Fibroblast of skin of right biceps (primary cell): ENCODE results near the gene SSU72.

Source experiments
- DNase-seq: peaks from one replicate; pipeline ENCODE4 v3.0.0-alpha.2; 2013

Gene SSU72

DNA sequence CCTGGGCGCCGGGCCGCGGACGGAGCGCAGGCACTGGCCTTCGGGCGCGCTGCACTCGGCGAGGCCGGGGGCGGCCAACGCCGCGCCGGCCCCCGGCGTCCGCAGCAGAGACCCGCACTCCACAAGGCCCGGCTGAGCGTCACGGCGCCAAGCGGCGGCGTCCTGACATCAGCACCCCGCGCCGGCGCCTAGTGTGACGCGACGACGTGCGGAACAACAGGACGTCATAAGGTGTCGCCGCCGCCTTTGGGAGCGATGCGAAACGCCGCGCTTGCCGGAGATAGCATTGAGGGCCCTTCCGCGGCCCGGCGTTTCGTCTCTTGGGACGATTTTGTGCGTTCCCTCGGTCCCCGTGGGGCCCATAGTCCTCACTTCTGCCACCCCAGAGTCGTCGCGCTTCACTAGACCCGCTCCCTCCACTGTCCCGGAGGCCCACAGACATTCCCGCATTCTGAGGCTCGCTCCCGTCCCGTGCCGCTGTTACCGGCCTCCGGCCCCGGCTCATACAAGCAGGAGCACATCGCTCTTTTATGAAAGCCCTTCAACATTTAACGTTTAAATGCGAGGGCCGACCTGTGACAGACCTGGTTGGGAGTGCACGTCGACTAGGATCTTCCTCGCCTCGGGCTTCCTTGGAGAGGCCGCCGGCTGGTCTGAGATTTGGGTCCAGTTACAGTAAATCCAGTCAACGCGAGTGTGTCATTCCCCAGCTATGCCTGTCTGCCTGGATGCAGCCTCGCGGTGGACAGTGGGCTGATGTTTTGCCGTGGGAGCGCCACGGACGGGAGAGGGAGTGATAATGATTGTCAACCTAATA is at the start of gene SSU72:
Gene SSU72, minus strand, starts transcription at position 143 of the 817 bp plus-strand sequence. CDS start 306 bp downstream, outside the sequence.
- DNase-seq = peak; percentile 95

DNA sequence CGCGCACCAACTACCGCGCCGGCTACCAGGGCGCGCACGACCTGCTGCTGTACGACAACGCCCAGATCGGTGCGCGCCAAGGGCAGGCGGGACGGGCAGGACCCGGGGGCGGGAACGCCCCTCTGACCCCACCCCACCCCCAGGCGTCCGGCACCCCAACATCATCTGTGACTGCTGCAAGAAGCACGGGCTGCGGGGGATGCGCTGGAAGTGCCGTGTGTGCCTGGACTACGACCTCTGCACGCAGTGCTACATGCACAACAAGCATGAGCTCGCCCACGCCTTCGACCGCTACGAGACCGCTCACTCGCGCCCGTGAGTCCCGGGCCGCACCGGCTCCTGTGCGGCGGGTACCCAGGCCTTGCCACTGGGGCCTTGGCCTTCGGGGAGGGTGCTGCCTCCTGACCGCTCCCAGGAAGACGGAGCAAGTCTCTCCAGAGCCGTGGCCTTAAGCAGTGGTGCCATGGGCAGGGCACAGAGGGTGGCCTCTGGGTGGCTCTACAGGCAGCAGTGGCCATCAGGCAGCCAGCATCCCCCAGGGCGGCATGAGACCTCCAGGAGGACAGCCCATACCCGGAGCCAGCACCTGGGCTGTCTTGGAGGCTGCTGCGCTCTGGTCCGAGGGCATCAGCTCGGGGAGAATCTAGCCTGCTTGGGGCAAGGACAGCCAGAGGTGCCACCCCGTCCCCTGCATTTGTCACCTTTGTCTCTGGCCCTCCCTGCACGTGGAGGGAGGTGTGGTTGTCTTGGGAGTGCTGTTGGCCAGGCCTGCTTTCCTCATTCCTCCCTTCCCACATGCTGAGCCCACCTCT is 49.2 kb upstream of the SSU72 start:
- no peak for DNase-seq

DNA sequence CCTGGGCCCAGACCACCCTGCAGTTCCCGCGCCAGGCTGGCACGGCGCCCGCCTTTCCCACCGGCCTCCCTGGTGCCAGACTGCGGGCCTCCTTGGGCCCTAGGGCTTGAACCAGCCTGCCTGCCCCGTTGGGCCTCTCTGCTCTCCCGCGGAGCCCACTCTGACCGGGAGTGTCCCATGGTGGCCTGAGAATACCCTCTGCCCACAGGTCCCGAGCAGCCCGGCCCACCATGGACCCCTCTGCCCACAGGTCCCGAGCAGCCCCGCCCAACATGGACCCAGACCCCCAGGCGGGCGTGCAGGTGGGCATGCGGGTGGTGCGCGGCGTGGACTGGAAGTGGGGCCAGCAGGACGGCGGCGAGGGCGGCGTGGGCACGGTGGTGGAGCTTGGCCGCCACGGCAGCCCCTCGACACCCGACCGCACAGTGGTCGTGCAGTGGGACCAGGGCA is 48.5 kb upstream of the SSU72 start:
- DNase-seq = no peak

DNA sequence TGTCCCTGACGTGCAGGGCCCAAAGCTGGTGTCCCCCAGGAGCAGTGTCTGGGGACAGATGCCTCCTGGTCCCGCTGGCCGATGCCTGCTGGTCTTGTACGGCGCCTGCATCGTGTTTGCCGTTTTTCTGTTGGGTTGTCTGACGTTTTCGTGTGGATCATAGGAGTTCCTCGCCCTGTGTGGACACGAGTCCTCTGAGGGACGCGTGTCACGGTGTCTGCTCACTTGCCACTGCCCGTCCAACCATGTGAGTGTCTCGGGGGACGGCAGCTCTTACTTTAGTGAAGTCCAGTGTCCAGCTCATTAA is 48.1 kb upstream of the SSU72 start:
- no peak for DNase-seq

DNA sequence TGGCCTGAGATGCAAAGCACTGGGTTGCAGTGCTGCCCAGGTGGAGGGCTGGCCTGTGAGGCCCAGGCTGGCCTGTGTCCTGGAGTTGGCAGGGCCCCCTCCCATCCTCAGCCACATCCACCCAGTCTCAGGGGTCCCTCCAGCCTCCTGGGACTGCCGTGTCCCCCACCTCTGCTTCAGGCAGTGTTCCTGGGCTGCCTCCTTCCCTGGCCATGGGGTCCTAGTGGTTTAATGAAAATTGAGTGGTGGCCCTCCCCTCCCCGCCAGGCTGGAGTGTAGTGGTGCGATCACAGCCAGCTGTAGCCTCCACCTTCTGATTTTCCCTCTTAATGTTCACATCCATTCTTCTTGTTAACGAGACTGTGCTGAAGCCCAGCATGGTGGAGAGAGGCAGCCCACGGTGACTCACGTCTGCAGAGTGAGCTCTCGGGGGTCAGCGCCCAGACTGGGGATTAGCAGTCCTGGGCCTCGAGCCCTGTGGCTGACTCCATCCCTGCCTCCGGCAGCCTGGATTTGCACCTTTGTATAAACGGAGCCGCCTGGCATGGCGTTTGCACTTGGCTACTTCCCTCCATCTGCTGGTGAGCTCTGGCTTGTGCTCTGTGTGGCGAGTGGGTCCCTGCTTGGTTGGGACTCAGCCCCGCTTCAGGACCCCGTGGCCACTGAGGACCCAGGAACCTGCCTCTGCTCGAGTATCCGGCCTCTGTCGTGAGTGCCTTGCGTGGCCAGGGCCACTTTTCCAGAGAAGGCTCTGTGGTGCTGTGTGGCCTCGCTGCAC is 47.5 kb upstream of the SSU72 start:
- peak; percentile 34 for DNase-seq

DNA sequence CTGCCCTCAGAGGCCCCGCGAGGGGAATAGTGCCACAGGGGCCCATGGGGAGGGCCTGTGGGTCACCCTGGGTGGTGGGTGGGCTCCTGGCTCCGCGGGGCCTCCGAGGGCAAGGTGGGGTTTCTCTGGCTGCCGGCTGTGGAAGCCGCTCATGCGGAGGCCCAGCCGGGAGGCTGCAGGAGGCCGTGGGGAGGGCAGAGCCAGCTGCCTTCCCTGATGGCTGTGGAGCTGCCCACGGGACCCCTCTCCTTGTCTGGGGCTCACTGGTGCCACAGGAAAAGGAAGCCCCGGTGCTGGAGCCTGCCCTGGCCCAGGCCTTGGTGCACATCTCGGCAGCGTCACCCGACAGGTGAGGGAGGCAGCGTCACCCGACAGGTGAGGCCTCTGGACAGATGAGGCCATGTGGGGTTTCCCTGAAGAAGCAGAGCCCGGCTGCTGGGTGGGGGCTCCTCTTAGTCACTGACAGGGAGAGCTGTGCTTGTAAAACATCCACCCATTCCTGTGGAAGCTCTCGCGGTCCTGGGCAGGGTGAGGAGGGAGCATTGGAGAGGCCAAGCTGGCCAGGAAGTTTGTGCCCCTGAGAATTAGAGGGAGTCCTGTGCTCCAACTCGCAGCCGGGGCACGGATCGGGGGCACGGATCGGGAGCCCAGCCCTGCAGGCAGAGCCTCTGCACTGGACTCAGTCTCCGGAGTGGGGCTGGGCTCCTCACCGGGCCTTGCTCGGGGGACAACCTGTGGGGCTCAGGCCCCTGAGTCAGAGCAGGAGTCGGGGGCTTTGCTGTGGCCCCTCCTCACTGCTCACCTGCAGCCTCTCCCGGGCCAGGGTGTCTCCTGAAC is 46.7 kb upstream of the SSU72 start:
- DNase-seq = no peak

DNA sequence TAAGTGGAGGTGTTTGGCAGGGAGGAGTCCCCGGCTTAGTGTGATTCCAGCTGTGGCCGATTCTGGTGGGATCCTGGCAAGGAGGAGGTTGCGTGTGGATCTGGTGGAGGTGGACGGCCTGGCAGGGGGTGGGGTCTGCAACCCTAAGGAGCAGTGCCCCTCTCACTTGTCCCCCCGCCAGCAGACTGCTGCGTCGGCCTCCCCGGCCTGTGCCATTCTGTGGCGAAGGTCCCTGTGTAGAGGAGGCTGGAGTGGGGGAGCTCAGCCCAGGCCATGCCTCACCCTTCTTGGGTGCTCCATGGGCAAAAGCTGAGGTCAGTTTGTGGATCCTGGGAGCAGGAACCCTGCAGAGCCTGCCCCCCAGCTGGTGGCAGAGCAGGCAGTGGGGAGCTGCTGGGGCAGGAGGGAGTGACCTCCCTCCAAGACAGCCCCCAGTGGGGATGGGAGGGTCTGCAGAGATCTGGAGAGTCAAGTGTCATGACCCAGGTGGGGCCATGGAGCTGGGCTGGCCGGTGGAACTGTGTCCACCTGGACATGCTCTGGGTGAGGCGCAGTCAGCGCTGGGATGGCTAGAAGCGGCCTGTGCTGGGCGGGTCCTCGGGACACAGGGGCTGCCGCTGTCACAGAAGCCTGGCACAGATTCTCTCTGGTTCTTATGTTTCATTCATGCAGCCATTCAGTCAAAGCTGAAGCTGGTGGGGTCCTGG is 45.9 kb upstream of the SSU72 start:
- no peak for DNase-seq

DNA sequence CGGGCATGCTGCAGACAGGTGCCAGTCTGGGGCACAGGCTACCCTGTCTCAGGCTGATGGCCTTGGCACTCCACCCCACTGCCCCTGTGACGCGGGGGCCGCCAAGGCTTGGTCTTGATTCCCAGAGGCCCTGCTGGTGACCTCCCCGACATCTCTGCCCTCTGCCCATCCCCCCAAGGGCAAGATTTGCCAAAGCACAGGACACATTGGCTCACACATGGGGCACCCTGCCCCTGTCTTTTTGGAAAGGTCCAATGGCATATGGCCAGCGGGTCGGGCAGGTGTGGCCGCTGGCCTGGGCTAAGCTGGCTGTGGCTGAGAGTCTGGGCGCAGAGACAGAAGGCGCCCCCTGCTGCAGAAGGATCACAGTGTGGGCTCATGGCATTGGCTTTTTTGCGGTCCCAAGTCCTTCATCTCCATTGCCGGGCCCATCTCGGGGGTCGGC is 45.3 kb upstream of the SSU72 start:
- no peak for DNase-seq

DNA sequence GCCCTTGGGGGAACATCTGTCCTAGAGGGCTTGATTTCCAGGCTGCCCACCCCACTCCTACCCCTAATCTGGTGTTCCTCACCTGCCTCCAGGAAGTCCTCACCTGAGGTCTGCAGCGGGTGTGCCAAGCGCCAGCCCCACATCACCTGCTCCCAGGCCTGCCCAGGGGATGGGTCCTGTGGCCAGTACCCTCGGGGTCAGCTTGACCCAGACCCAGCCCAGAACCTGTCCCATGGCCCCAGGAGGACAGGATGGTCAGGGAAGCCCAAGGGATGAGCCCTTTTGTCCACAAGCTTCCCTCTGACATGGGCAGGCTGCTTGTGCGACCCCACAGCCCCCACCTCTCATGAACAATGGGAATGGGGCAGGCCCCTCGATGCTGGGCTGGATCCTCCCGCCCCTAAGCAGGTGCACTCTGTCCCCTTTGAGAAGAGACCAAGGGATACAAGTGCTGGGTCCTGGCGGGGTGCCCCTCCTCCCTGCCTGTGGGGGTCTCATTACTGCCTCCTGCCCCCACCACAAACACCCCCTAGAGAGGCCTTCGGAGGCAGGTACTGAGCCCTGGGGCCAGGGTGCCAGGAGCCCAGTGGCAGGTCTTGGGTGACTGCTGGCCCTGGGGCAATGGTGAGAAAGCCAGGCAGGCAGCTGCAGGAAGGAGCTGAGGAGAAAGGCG is 43.9 kb upstream of the SSU72 start:
- no peak for DNase-seq

DNA sequence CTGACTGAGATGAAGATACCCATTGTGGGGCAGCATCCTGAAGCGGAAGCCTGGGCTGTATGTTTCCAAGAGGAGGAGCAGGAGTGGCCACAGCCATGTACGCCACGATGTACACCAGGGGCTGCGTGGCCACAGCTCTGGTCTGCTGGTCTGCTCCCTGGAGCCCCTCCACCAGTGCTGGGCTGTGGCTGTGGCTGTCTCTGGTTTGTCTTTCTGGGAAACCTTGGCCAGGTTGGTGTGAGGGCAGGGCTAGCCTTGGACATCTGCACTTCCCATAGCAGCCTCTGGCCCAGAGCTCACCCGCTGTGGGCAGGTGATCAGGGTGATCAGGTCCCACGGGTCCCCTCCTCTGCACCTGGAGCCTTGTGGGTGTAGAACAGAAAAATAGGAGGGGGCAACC is 43.3 kb upstream of the SSU72 start:
- DNase-seq = no peak

DNA sequence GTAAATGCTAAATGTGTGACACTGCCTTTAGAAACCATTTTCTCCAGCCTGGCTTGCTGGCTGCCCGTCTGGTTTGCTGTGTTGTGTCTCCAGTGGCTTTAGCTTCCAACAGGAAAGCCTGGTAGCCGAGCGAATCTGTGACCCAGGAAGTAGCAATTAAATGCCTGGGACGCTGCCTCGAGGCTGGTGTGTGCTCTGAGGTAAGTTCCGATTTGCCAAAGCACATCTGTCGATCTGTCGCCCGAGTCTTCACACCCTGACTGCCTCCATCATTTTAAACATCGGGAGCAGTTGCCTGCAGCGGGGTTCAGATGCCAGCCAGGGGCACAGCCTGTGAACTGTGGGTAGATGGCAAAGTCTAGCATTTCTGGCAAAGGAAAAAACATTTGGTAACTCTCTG is 42.9 kb upstream of the SSU72 start:
- no peak for DNase-seq

DNA sequence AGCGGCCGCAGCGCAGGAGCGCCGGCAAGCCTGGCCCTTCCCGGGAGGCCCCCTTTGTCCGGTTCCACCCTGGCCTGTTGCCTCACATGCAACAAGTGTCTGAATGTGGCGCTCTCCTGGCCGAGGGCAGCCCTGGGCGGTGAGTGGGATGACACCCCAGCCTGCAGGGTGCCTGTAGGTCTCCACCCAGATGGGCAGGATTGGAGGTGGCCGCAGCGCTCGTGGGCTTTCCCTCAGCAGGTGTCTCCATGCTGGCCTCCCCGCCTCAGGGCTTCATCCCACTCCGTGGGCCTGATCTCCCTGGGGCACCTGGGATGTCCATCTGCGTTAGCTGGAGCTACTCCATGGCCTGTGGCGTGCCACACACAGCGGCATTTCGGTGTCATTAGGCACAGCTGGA is 42.2 kb upstream of the SSU72 start:
- no peak for DNase-seq

DNA sequence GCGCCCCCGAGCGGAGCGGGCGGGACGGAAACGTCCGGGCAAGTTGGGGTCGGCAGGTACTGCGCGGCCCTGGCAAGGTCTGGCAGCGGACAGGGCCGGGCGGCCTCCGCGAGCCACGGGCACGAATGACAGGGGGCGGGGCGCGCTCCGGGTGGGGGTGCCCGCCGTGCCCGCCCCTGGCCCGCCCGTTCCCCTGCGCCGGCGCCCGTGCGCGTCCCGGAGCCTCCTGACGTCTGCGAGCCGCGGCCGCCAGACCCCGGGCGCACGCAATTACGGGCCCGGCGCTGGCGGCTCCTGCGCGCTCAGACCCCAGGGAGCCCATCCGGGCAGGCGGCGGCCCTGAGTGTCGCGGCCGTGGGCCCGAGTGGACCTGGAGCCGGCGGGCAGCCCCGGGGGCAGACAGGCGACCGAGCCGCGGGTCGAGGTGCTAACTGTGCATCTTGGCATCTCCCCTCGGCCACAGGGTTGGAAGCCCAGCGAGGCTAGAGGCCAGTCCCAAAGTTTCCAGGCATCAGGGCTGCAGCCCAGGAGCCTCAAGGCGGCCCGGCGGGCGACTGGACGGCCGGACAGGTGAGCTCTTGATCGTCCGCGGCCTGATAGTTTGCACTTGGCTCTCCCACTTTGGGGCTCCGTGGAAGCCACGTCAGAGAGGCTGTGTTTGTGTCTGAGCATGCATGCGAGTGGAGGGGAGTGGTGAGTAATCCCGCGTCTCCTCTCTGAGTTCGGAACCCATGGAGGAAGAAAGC is 41.6 kb upstream of the SSU72 start:
- peak; percentile 36 for DNase-seq

DNA sequence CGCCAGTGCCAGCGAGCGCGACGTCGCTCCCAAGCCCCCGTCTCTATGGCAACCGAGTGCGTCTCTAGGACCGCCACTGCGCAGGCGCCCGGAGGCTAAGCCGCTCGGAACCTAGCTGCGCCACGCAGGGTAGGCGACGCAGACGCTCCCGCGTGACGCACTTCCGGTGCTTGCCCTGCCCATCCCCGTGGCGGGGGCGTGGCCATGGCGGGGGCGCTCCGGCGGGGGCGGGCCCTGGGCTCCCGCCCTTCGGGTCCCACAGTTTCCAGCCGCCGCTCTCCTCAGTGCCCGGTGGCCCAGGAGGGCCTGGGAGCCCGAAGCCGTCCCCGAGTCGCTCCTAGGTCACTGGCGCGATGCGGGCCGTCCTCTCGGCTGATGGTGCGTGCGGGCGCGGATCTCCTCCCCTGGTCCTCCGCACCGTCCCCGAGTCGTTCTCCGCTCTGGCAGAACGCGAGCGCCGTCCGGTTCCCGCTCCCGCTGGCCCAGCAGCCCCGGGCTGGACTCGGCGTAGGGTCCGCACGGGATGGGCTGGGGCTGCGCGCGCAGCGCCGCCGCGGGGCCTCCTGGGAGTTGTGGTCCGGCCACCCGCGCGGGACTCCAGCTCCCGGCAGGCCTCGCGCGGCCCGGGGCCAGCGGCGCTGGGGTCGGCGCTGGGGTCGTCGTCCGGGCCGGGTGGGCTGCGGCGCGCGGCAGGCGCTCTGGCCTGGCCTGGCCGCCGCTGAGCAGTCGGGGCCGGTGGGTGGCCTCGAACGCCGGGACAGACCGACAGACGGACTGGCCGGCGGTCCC is 40.8 kb upstream of the SSU72 start, which contains the start of gene MIB2:
Gene MIB2, plus strand, starts transcription at position 245 of the 789 bp plus-strand sequence. CDS start 7,953 bp downstream, outside the sequence.
- DNase-seq = peak; percentile 96

DNA sequence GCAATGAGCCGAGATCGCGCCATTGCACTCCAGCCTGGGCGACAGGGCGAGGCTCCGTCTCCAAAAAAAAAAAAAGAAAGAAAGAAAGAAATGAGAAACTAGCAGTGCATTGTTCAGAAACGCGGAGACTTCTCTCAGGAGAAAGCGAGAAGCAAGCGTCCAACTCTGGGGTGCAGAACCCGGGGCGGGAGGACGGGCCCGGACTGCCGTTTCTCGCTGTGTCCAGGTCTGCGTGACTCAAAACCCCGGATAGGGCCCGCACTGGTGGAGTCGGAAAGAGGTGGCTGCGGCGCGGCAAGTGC is 40.2 kb upstream of the SSU72 start:
- no peak for DNase-seq

DNA sequence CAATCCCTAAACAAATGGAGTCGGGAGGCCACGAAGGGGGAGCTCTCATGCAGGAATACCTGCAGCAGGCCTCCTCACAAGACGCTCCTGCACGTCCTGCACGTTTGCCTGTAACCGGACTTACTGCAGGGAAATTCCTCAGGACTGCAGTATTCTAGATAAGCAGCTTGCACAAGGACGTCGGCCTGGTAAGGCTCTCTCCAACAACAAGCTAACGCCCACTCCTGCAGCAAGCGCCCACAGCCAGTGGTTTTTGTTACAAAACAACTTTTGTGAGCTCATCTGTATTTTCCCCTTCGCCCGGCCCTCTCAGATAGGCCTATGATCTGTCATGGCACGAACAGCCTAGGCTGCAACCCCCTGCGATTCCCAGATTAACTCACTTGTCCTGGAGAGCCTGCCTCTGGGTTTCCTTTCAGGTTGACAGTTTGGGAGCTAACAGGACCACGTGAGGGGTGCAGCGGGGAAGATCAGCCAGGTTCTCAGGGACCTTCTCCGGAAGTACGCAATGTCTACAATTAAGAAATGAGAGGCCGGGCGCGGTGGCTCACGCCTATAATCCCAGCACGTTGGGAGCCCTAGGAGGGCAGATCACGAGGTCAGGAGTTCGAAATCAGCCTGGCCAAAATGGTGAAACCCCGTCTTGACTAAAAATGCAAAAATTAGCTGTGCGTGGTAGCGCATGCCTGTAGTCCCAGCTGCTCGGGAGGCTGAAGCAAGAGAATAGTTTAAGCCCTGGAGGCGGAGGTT is 39.7 kb upstream of the SSU72 start:
- DNase-seq = peak; percentile 46

DNA sequence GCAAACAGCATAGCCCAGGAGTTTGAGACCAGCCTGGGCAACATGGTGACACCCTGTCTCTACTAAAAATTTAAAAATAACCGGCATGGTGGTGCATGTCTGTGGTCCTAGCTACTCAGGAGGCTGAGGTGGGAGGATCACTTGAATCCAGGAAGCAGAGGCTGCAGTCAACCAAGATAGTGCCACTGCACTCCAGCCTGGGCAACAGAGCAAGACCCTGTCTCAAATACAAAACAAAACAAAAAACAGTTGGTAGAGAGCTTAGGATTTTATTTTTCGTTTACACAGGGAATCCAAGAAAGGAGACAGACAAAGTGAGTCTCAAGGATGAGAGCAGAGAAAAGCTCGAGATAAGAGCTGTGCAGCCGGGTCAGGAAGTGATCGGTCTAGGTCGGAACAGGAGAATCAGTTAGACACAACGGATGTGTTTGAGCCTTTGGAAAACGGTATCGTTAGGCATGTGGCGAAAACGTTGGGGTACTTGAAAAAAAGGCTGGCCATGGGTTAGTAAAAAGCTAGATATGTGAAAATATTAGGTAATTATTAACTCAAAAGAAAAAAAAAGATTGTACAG is 38.9 kb upstream of the SSU72 start:
- DNase-seq = no peak

DNA sequence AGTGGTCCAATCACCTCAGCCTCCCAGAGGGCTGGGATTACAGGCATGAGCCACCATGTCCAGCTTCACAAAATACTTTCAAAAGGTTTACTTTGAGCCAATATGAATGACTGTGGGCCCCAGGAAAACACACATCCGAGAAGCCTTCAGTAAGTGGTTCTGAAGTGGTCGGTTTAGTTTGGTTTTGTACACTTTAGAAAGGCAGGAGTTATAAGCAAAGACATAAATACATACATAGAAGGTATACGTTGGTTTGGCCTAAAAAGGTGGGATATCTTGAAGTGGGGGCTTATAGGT is 37.4 kb upstream of the SSU72 start:
- no peak for DNase-seq

DNA sequence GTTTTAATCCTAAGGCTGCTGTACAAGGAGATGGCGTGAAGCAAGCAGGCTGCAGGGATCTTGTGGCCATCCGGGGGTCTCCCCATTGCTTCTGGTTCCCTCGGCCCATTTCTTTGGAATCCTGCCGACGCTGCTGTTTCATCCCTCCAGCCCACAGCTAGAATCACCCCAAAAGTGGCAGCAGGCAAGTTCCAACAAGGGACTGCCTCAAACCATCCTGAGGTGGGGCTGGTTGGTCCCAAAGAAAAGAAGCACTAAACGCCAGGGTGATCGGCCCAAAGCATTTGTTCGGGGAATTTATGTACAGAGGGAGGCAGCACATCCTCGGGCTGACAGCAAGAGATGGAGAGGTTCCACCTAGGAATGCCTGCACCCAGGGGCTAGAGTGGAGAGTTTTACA is 36.1 kb upstream of the SSU72 start:
- DNase-seq = no peak
